Stimulated activated effector memory CD8-positive, alpha-beta T cell treated with anti-CD3 and anti-CD28 coated beads, Interleukin-12 subunit alpha, Interleukin-12 subunit beta, amount 100 ng/mL, for 72 hours (primary cell): ENCODE results near the gene RPS6KA2.
A peak's percentile ranks its signal among the peaks of the same experiment; 100 is the strongest.

Experiments
- ATAC-seq: fragments of 150-1000 bp; cut with Tn5 transposase; 2 replicates; pipeline ENCODE4 v1.10.0; 2021
- DNase-seq, 2 donors: peaks; one replicate each; pipeline ENCODE4 v3.0.0; 2021 to 2022; ENCODE audit warnings: low spot score in 2 of 2
- H3K27ac Mint-ChIP-seq: one replicate; pipeline ENCODE4 v1.8.0; 2022; ENCODE audit warnings: mild to moderate bottlenecking, mixed read lengths
- H3K36me3 Mint-ChIP-seq: one replicate; pipeline ENCODE4 v1.8.0; 2022; ENCODE audit warnings: mild to moderate bottlenecking, mixed read lengths
- H3K4me1 Mint-ChIP-seq: one replicate; pipeline ENCODE4 v1.8.0; 2022; ENCODE audit warnings: mixed read lengths
- H3K4me3 Mint-ChIP-seq: one replicate; pipeline ENCODE4 v1.8.0; 2022; ENCODE audit warnings: mild to moderate bottlenecking, mixed read lengths
- H3K9me3 Mint-ChIP-seq: one replicate; pipeline ENCODE4 v1.8.0; 2022; ENCODE audit warnings: mixed read lengths

The RPS6KA2 gene

GRCh38 chr6:166423781-166424180 lies 203.3 kb downstream of the RPS6KA2 start:
- Mint-ChIP-seq H3K9me3 (no peaks in the 10 kb centered on the region), H3K4me3 (no peak overlapping the region), H3K4me1 (peaks cover 19% of the 10 kb centered on the region), H3K27ac (no peak overlapping the region), H3K36me3 (no peaks in the 10 kb centered on the region)
- DNase-seq: no peak
- no peak for ATAC-seq

DNA sequence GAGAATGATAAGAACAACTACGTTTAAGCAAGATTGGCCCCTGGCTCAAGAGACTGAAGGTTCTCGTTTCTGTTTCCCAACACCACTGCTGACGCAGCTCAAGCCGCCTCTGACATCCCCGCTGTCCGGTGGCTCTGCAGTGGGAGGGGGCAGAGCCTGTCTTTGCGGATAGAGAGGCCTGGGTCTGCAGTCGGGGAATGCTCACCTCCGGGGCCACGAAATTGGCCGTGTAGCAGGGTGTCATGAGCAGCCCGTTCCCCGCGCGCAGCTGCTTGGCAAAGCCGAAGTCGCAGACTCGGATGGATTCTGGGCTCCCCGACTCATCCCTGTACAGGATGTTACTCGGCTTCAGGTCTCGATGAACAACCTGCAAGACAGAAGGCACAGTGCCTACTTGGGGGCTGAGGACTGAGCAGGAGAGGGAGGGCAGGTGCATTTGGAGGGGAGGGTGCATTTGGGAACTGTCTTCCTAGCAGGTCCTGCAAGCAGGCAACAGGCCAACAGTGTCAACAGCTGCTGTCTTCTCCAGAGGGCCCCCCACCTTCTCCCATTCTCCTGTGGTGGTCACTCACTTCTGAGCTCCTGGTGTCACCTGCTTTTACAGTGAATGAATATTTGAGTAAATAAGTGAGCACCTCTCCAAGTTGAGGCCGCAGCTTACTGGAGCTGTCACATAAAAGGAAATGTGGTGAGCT lies 203.9 kb downstream of the RPS6KA2 start:
- no peaks in the 10 kb centered on the region for H3K9me3 Mint-ChIP-seq
- no peak overlapping the region for H3K27ac Mint-ChIP-seq
- H3K4me3 Mint-ChIP-seq: no peak overlapping the region
- ATAC-seq (no peak), DNase-seq (no peak)
- H3K4me1 Mint-ChIP-seq: peaks cover 25% of the 10 kb centered on the region
- peaks cover 5% of the 10 kb centered on the region for H3K36me3 Mint-ChIP-seq

DNA sequence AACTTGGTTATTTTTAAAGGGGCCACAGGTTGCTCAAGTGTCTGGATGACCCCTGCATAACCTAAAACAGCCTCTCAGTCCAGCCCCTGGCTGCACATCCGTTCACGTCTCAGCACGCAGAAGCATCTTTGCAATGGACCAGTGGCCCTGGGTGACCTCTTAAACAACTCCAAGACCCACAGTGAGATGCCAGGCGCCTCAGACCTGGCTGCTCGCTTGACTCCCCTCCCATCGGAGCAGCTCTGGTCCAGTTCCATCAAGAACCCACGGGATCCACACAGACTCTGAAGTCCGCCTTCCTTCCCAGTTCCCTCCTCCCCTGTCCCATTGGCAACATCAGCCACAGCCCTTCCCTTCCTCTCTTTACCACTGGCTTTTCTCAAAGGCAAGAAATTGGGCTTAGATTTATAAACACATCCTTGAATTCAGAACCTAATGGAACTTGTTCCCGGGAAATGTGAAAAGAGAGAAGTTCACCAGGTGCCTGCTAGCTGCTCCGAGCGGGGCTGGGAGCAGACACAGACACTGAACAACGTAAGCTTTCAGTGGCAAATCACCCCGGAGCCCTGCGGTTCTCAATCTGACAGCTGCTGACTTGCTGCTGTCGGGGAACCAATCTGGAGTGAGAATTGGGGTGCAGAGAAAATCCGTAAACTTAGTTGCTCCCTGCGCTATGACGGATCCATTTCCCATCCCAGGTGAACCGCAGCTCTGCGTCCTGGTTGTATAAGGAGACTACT lies 204.7 kb downstream of the RPS6KA2 start:
- Mint-ChIP-seq H3K4me1 (peaks cover 33% of the 10 kb centered on the region), H3K36me3 (peaks cover 5% of the 10 kb centered on the region), H3K4me3 (no peak overlapping the region), H3K27ac (no peak overlapping the region), H3K9me3 (no peaks in the 10 kb centered on the region)
- DNase-seq (no peak), ATAC-seq (no peak)

- Mint-ChIP-seq H3K4me1 (peaks cover 53% of the 10 kb centered on the region), H3K27ac (no peak overlapping the region), H3K4me3 (no peak overlapping the region), H3K36me3 (peaks cover 19% of the 10 kb centered on the region), H3K9me3 (peaks cover 9% of the 10 kb centered on the region)
- DNase-seq (no peak), ATAC-seq (no peak)
These were observed 206.7 kb downstream of the RPS6KA2 start for GRCh38 chr6:166420351-166420750.

DNA sequence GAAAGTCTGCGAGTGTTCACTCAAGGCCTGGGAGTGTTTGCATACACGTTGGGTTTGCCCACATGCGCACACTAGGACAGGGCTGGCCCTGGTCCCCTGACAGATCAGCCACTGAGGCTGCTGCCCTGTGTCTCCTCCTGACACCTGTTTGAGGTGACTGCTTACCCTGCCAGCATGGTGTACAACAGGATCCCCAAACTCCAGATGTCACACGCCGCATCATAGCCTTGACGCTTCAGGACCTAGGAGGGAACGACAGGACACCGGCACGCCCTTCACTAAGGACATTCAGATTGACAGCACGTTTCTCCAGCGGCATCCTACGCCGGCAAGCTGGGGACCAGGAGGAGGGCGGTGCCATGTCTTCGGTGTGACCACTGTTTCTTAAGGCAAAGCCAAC lies 207.3 kb downstream of the RPS6KA2 start:
- Mint-ChIP-seq H3K4me3 (no peak overlapping the region), H3K36me3 (peaks cover 19% of the 10 kb centered on the region), H3K9me3 (peaks cover 9% of the 10 kb centered on the region), H3K27ac (no peak overlapping the region), H3K4me1 (peaks cover 60% of the 10 kb centered on the region)
- ATAC-seq (no peak), DNase-seq (no peak)

DNA sequence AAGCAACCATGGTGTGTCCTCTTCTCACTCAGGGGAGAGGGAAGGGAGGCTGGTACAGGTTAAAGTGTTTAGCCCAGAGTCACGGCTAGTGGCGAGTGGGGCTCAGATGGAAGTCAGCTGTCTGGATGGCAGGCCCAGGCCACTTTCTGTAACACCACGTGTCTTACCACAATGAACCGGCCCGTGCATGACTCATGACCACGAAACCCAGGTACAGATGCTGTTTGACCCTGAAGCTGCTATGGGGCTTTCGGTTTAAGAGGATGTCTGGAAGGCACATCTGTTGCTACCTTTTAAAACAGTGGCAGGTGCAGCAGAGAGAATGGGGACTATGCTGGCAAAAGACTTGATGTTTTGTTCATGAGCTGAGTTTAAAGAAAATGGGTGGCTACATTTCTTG lies 207.8 kb downstream of the RPS6KA2 start:
- DNase-seq: peak; percentile 34 to 80
- peak overlapping the region; percentile 40 for H3K27ac Mint-ChIP-seq
- H3K9me3 Mint-ChIP-seq: peaks cover 9% of the 10 kb centered on the region
- peak; percentile 74 for ATAC-seq
- H3K4me1 Mint-ChIP-seq: peaks cover 62% of the 10 kb centered on the region
- H3K36me3 Mint-ChIP-seq: peaks cover 19% of the 10 kb centered on the region
- H3K4me3 Mint-ChIP-seq: peak overlapping the region; percentile 29

DNA sequence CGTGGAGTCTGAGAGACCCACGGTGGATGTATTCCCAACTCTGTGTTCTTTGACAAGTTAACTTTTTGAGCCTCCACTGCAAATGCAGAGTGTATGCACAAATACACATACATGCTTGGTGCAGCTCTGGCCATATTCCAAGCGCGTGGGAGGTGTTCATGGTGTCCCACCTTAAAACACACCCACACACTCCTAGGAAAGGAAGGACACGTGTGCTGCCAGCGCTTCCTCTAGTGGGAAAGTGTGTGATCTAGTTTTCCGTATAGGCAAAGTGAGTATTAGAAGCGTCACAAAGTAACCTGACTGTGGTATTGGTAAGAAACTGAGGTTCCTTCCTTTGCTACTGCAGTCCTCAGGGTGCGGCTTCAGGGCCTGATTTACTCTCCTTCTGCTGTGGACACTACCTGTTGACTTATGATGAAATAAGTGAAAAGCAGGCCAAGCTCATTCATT lies 208.3 kb downstream of the RPS6KA2 start:
- Mint-ChIP-seq H3K9me3 (peaks cover 9% of the 10 kb centered on the region), H3K4me3 (peak overlapping the region; percentile 29), H3K27ac (peak overlapping the region; percentile 40), H3K4me1 (peaks cover 63% of the 10 kb centered on the region), H3K36me3 (peaks cover 19% of the 10 kb centered on the region)
- DNase-seq (no peak), ATAC-seq (peak; percentile 52)

DNA sequence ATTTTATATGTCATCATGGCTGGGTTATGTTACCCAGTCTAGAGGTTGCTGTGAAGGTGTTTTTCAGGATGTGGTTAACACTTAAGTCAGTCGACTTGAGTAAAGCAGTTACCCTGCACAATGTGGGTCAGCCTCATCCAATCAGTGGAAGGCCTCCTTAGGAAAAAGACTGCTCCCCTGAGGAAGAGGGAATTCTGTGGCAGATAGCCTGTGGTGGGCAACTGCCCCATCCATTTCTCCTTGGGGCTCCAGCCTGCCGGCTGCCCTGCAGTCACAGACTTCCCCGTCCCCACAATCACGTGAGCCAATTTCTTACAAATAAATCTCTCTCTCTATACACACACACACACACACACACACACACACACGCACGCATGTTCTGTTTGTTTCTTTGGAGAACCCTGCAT lies 209.8 kb downstream of the RPS6KA2 start:
- Mint-ChIP-seq H3K36me3 (peaks cover 19% of the 10 kb centered on the region), H3K27ac (peak overlapping the region; percentile 73), H3K4me3 (no peak overlapping the region), H3K9me3 (peaks cover 9% of the 10 kb centered on the region), H3K4me1 (peaks cover 74% of the 10 kb centered on the region)
- peak; percentile 89 for ATAC-seq
- DNase-seq: peak in 1 of 2 donors; percentile 66

GRCh38 chr6:166415833-166416347 lies 211.2 kb downstream of the RPS6KA2 start:
- Mint-ChIP-seq H3K4me1 (peaks cover 88% of the 10 kb centered on the region), H3K36me3 (peaks cover 19% of the 10 kb centered on the region), H3K27ac (peak overlapping the region; percentile 73), H3K4me3 (peak overlapping the region; percentile 8), H3K9me3 (peaks cover 9% of the 10 kb centered on the region)
- no peak for DNase-seq
- no peak for ATAC-seq

- Mint-ChIP-seq H3K4me1 (peaks cover 90% of the 10 kb centered on the region), H3K36me3 (peaks cover 19% of the 10 kb centered on the region), H3K9me3 (peaks cover 9% of the 10 kb centered on the region), H3K4me3 (peak overlapping the region; percentile 8), H3K27ac (peak overlapping the region; percentile 73)
- ATAC-seq: peak; percentile 71
- DNase-seq: peak in 1 of 2 donors; percentile 61
These were observed 211.7 kb downstream of the RPS6KA2 start for GRCh38 chr6:166415306-166415705.

GRCh38 chr6:166413491-166413951 lies 213.5 kb downstream of the RPS6KA2 start:
- Mint-ChIP-seq H3K27ac (no peak overlapping the region), H3K36me3 (peaks cover 17% of the 10 kb centered on the region), H3K9me3 (peaks cover 9% of the 10 kb centered on the region), H3K4me1 (peaks cover 81% of the 10 kb centered on the region), H3K4me3 (no peak overlapping the region)
- DNase-seq (no peak), ATAC-seq (no peak)

DNA sequence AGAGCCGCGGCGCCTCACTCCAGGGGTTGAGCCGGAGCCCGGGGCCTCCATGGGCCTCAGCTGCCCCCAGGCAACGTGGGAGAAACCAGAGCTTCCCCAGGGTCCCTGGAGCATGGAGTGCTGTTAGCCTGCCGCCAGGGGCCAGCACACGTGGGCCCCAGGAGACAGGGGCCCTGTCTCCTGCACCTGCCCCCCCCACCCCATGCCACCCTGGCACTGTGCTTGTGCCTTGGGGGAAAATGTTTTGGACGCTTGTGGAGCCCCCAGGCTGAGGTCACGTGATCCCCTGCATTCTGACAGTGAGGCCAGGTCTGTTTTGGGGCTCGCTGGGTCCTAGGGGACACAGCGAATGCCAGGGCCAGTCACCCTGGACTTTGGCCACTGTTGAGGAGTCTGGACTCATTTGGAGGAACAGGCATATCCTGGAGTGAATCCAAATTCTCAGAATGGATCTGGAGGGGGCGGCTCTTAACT lies 214.1 kb downstream of the RPS6KA2 start:
- peaks cover 14% of the 10 kb centered on the region for H3K36me3 Mint-ChIP-seq
- ATAC-seq: no peak
- DNase-seq: no peak
- H3K4me3 Mint-ChIP-seq: no peak overlapping the region
- H3K9me3 Mint-ChIP-seq: peaks cover 9% of the 10 kb centered on the region
- H3K4me1 Mint-ChIP-seq: peaks cover 80% of the 10 kb centered on the region
- no peak overlapping the region for H3K27ac Mint-ChIP-seq

DNA sequence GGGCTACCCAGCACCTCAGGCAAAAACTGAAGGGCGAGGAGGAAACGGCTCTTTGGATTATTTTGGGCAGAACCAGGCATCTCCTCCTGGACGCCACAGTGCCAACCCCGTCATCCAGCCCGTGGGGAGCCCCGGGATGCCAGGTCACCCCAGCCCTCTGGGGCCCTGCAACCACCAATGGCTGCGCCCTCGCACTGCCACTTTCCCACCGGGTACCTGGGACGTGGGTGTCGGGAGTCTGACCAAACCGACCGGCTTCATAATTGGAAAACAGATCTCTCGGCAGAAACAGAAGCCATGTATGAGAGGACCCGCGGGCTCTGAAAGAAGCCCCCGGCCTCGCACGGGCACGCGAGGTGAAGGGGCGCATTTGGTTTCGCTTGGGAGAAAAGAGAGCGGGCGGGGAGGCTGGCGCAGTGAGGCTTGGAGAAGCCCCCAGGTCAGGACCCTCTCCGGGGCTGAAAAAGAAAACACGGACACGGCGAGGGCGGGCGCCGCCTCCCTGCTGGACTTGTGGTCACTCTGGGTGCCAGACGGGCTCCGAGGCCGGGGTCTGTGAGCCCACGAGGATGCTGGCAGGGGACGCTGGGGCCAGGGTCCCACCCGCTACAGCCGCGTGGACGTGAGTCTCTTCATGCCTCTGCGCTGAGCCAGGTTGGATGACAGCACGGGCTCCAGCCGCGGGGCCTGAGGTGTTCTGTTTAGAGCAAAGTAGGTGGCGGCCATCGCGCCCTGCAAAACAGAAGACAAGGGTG lies 214.7 kb downstream of the RPS6KA2 start:
- peaks cover 14% of the 10 kb centered on the region for H3K36me3 Mint-ChIP-seq
- peaks cover 9% of the 10 kb centered on the region for H3K9me3 Mint-ChIP-seq
- ATAC-seq (no peak), DNase-seq (no peak)
- H3K4me1 Mint-ChIP-seq: peaks cover 73% of the 10 kb centered on the region
- no peak overlapping the region for H3K27ac Mint-ChIP-seq
- H3K4me3 Mint-ChIP-seq: peak overlapping the region; percentile 55

- Mint-ChIP-seq H3K4me3 (peak overlapping the region; percentile 55), H3K27ac (no peak overlapping the region), H3K36me3 (peaks cover 11% of the 10 kb centered on the region), H3K4me1 (peaks cover 67% of the 10 kb centered on the region), H3K9me3 (peaks cover 8% of the 10 kb centered on the region)
- ATAC-seq: peak; percentile 68
- DNase-seq: no peak
These were observed 215.3 kb downstream of the RPS6KA2 start for GRCh38 chr6:166411721-166412151.

GRCh38 chr6:166411271-166411670 lies 215.8 kb downstream of the RPS6KA2 start:
- no peak for ATAC-seq
- Mint-ChIP-seq H3K4me3 (peak overlapping the region; percentile 55), H3K9me3 (peaks cover 5% of the 10 kb centered on the region), H3K4me1 (peaks cover 63% of the 10 kb centered on the region), H3K36me3 (peaks cover 8% of the 10 kb centered on the region), H3K27ac (no peak overlapping the region)
- no peak for DNase-seq
